ENCODE data around the gene GPC6.
A peak's percentile ranks its signal among the peaks of the same experiment; 100 is the strongest.

The GPC6 gene

DNA sequence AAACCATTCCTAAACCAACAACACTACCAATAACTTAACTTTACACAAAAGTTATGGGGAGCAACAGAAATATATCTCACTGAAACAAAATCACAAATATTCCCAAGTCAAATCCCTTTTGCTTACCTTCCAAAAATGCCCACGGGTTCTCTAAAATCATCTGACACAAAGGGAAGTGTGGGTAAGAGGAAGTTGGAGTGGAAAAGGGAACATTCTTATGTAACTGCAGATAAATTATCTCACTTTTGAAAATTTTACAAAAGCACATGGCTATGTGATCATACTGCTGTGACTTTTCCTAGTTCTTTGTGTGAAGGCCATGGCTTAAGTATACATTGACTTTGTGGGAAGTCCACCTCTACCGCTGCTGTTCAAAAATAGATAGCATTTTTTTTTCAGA is 350.5 kb downstream of the GPC6 start:
- no peak overlapping the region for H3K4me3 ChIP-seq (ENCODE audit: insufficient read depth in 1 of 2, low read depth in 1 of 2, low read length in 2 of 2)
- no peaks in the 10 kb centered on the region for H3K27me3 ChIP-seq (ENCODE audit: control insufficient read depth in 1 of 2, insufficient read depth in 1 of 2, low read length in 2 of 2)
- no peak overlapping the region for H3K9ac ChIP-seq (ENCODE audit: low read length)
- H4K91ac ChIP-seq (ENCODE audit: low read length): no peak overlapping the region
- H2BK5ac ChIP-seq (ENCODE audit: low read depth, low read length, poor library complexity, severe bottlenecking): no peak overlapping the region
- no peak overlapping the region for H2AK5ac ChIP-seq (ENCODE audit: low read length, severe bottlenecking)
- no peaks in the 10 kb centered on the region for H3K9me3 ChIP-seq (ENCODE audit: control insufficient read depth, low read length)
- 100% methylated on average over 1 of the region's 2 CpGs for WGBS
- H2AFZ ChIP-seq (ENCODE audit: low read depth, low read length): no peak overlapping the region
- H3K4ac ChIP-seq (ENCODE audit: low read depth in 1 of 2, low read length in 2 of 2): no peak overlapping the region
- no peak overlapping the region for H3K23ac ChIP-seq (ENCODE audit: low read length in 2 of 2)
- no peak overlapping the region for H3K4me2 ChIP-seq (ENCODE audit: low read length, poor library complexity, severe bottlenecking)
- no peak overlapping the region for H2BK15ac ChIP-seq (ENCODE audit: low read depth, poor library complexity, severe bottlenecking)
- H3K27ac ChIP-seq (ENCODE audit: low read length, poor library complexity, severe bottlenecking): no peak overlapping the region
- H4K8ac ChIP-seq (ENCODE audit: low read length): no peak overlapping the region
- H3K18ac ChIP-seq (ENCODE audit: low read depth in 1 of 2, low read length in 2 of 2): no peak overlapping the region
- no peak overlapping the region for H2BK12ac ChIP-seq (ENCODE audit: low read length in 2 of 2)
- no peak overlapping the region for H3K14ac ChIP-seq (ENCODE audit: low read length in 2 of 2)
- DNase-seq: no peak
- no peaks in the 10 kb centered on the region for H3K36me3 ChIP-seq (ENCODE audit: control insufficient read depth in 1 of 2, insufficient read depth in 2 of 2, low read depth in 1 of 2, low read length in 2 of 2)
- H3K79me1 ChIP-seq (replicated peaks; ENCODE audit: low read length, poor library complexity, severe bottlenecking): peaks cover 3% of the 10 kb centered on the region
- H3K4me1 ChIP-seq (ENCODE audit: control insufficient read depth, insufficient read depth, low read depth, low read length): no peaks in the 10 kb centered on the region
- no peak overlapping the region for H2BK120ac ChIP-seq (ENCODE audit: low read depth, low read length)

DNA sequence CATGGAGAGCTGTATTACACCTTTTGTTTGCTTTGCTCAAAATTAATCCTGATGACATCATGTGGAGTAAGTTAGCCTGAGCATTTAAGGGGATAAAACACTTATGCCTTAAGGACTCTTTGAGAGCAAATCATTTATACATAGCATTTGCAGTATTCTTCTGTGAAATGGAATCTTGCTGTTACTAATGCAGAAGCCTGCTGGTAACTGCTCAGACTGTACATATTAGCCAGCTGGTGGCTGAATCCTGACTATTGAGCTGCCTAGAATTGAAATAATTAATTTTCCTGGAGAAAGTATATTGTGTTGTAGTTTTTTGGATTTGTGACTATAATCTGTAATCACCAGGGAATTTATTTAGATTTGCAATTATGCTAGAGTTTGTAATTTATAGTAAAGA is 363.2 kb downstream of the GPC6 start:
- no peak overlapping the region for H2AK5ac ChIP-seq (ENCODE audit: low read length, severe bottlenecking)
- no peaks in the 10 kb centered on the region for H3K4me1 ChIP-seq (ENCODE audit: control insufficient read depth, insufficient read depth, low read depth, low read length)
- H2BK12ac ChIP-seq (ENCODE audit: low read length in 2 of 2): no peak overlapping the region
- no peaks in the 10 kb centered on the region for H3K27me3 ChIP-seq (ENCODE audit: control insufficient read depth in 1 of 2, insufficient read depth in 1 of 2, low read length in 2 of 2)
- H3K27ac ChIP-seq (ENCODE audit: low read length, poor library complexity, severe bottlenecking): no peak overlapping the region
- H4K91ac ChIP-seq (ENCODE audit: low read length): no peak overlapping the region
- no peak overlapping the region for H2BK120ac ChIP-seq (ENCODE audit: low read depth, low read length)
- no peak overlapping the region for H3K4me3 ChIP-seq (ENCODE audit: insufficient read depth in 1 of 2, low read depth in 1 of 2, low read length in 2 of 2)
- no peak overlapping the region for H3K4me2 ChIP-seq (ENCODE audit: low read length, poor library complexity, severe bottlenecking)
- no peaks in the 10 kb centered on the region for H3K36me3 ChIP-seq (ENCODE audit: control insufficient read depth in 1 of 2, insufficient read depth in 2 of 2, low read depth in 1 of 2, low read length in 2 of 2)
- H3K79me1 ChIP-seq (replicated peaks; ENCODE audit: low read length, poor library complexity, severe bottlenecking): peaks cover 1% of the 10 kb centered on the region
- no peak overlapping the region for H3K23ac ChIP-seq (ENCODE audit: low read length in 2 of 2)
- H3K9ac ChIP-seq (ENCODE audit: low read length): no peak overlapping the region
- H2AFZ ChIP-seq (ENCODE audit: low read depth, low read length): no peak overlapping the region
- no peak overlapping the region for H3K18ac ChIP-seq (ENCODE audit: low read depth in 1 of 2, low read length in 2 of 2)
- H3K14ac ChIP-seq (ENCODE audit: low read length in 2 of 2): no peak overlapping the region
- no peaks in the 10 kb centered on the region for H3K9me3 ChIP-seq (ENCODE audit: control insufficient read depth, low read length)
- no peak overlapping the region for H2BK15ac ChIP-seq (ENCODE audit: low read depth, poor library complexity, severe bottlenecking)
- no peak for DNase-seq
- H4K8ac ChIP-seq (ENCODE audit: low read length): no peak overlapping the region
- no peak overlapping the region for H3K4ac ChIP-seq (ENCODE audit: low read depth in 1 of 2, low read length in 2 of 2)
- H2BK5ac ChIP-seq (ENCODE audit: low read depth, low read length, poor library complexity, severe bottlenecking): no peak overlapping the region

DNA sequence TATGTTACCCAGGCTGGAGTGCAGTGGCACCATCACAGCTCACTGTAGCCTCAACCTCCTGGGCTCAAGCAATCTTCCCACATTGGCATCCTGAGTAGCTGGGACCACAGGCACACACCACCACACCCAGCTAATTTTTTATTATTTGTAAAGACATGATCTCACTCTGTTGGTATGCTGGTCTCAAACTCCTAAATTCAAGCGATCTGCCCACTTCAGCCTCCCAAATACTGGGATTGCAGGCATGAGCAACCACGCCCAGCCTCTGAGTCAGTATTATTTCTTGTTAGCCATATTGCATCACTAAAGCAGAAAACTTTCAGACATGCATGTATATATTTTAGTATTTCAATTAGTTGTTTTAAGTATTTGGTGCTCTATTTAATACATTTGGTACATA is 376.4 kb downstream of the GPC6 start:
- Histone ChIP-seq H3K4me3 (ENCODE audit: insufficient read depth in 1 of 2, low read depth in 1 of 2, low read length in 2 of 2) (no peak overlapping the region), H3K79me1 (replicated peaks; ENCODE audit: low read length, poor library complexity, severe bottlenecking) (peaks cover 4% of the 10 kb centered on the region), H2BK15ac (ENCODE audit: low read depth, poor library complexity, severe bottlenecking) (no peak overlapping the region), H2AK5ac (ENCODE audit: low read length, severe bottlenecking) (no peak overlapping the region), H3K9me3 (ENCODE audit: control insufficient read depth, low read length) (no peaks in the 10 kb centered on the region), H3K4ac (ENCODE audit: low read depth in 1 of 2, low read length in 2 of 2) (no peak overlapping the region), H4K91ac (ENCODE audit: low read length) (no peak overlapping the region), H3K9ac (ENCODE audit: low read length) (peak overlapping the region; percentile 36), H3K4me2 (ENCODE audit: low read length, poor library complexity, severe bottlenecking) (no peak overlapping the region), H3K14ac (ENCODE audit: low read length in 2 of 2) (no peak overlapping the region), H3K27me3 (ENCODE audit: control insufficient read depth in 1 of 2, insufficient read depth in 1 of 2, low read length in 2 of 2) (no peaks in the 10 kb centered on the region), H2BK12ac (ENCODE audit: low read length in 2 of 2) (no peak overlapping the region), H3K36me3 (ENCODE audit: control insufficient read depth in 1 of 2, insufficient read depth in 2 of 2, low read depth in 1 of 2, low read length in 2 of 2) (no peaks in the 10 kb centered on the region), H3K18ac (ENCODE audit: low read depth in 1 of 2, low read length in 2 of 2) (no peak overlapping the region), H3K23ac (ENCODE audit: low read length in 2 of 2) (no peak overlapping the region), H3K4me1 (ENCODE audit: control insufficient read depth, insufficient read depth, low read depth, low read length) (no peaks in the 10 kb centered on the region), H2AFZ (ENCODE audit: low read depth, low read length) (no peak overlapping the region), H2BK5ac (ENCODE audit: low read depth, low read length, poor library complexity, severe bottlenecking) (no peak overlapping the region), H2BK120ac (ENCODE audit: low read depth, low read length) (no peak overlapping the region), H4K8ac (ENCODE audit: low read length) (no peak overlapping the region), H3K27ac (ENCODE audit: low read length, poor library complexity, severe bottlenecking) (no peak overlapping the region)
- WGBS: 0% methylated on average over 1 of the region's 2 CpGs
- peak; percentile 45 for DNase-seq

DNA sequence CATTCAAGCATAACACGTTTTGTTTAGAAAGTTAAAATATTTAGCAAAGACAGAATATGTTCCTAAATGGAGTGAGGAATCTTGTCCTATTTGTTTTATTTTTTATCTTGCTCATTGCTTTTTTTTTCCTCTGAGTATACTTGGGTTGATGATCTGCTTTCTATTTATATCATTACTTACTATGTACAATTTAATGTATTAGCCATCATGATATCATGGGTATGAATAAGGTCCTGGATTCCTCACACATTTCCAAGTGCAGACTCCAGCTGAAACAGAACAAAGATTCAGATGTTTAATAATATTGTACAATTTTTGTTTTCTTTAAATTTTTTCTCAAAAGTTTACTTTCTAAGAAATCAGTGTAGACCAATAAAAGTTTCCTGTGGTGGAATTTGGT is 388.2 kb downstream of the GPC6 start:
- H3K27me3 ChIP-seq (ENCODE audit: control insufficient read depth in 1 of 2, insufficient read depth in 1 of 2, low read length in 2 of 2): no peaks in the 10 kb centered on the region
- H3K4me2 ChIP-seq (ENCODE audit: low read length, poor library complexity, severe bottlenecking): no peak overlapping the region
- H2BK120ac ChIP-seq (ENCODE audit: low read depth, low read length): no peak overlapping the region
- H2BK15ac ChIP-seq (ENCODE audit: low read depth, poor library complexity, severe bottlenecking): no peak overlapping the region
- no peak overlapping the region for H3K18ac ChIP-seq (ENCODE audit: low read depth in 1 of 2, low read length in 2 of 2)
- no peak overlapping the region for H3K23ac ChIP-seq (ENCODE audit: low read length in 2 of 2)
- no peak overlapping the region for H2BK5ac ChIP-seq (ENCODE audit: low read depth, low read length, poor library complexity, severe bottlenecking)
- H4K91ac ChIP-seq (ENCODE audit: low read length): no peak overlapping the region
- DNase-seq: no peak
- no peak overlapping the region for H3K14ac ChIP-seq (ENCODE audit: low read length in 2 of 2)
- H2AFZ ChIP-seq (ENCODE audit: low read depth, low read length): no peak overlapping the region
- H4K8ac ChIP-seq (ENCODE audit: low read length): no peak overlapping the region
- H3K36me3 ChIP-seq (ENCODE audit: control insufficient read depth in 1 of 2, insufficient read depth in 2 of 2, low read depth in 1 of 2, low read length in 2 of 2): no peaks in the 10 kb centered on the region
- WGBS: no CpG with 5 or more reads among the region's 1 CpG
- no peaks in the 10 kb centered on the region for H3K4me1 ChIP-seq (ENCODE audit: control insufficient read depth, insufficient read depth, low read depth, low read length)
- H3K79me1 ChIP-seq (replicated peaks; ENCODE audit: low read length, poor library complexity, severe bottlenecking): peaks cover under 1% of the 10 kb centered on the region
- no peak overlapping the region for H3K27ac ChIP-seq (ENCODE audit: low read length, poor library complexity, severe bottlenecking)
- H3K9me3 ChIP-seq (ENCODE audit: control insufficient read depth, low read length): no peaks in the 10 kb centered on the region
- no peak overlapping the region for H2BK12ac ChIP-seq (ENCODE audit: low read length in 2 of 2)
- no peak overlapping the region for H3K4me3 ChIP-seq (ENCODE audit: insufficient read depth in 1 of 2, low read depth in 1 of 2, low read length in 2 of 2)
- H2AK5ac ChIP-seq (ENCODE audit: low read length, severe bottlenecking): no peak overlapping the region
- H3K9ac ChIP-seq (ENCODE audit: low read length): no peak overlapping the region
- H3K4ac ChIP-seq (ENCODE audit: low read depth in 1 of 2, low read length in 2 of 2): no peak overlapping the region

Measured in mesenchymal stem cell (in vitro differentiated cells and primary cell).